Lower lobe of right lung (tissue), 2 donors: ENCODE data around the gene EML2. TPM values are rescaled to one million over a fixed set of nuclear protein-coding genes. Genes with fewer than 3 reads are reported as not detected.
A peak's percentile ranks its signal among the peaks of the same experiment; 100 is the strongest.

Source experiments
- ATAC-seq, 2 donors: fragments of 200-7000 bp; cut with Tn5 transposase; one replicate each; pipeline ENCODE4 v1.9.1; 2020 to 2022; ENCODE audit warnings: mild to moderate bottlenecking in 2 of 2, moderate library complexity in 2 of 2
- DNase-seq: peaks from one replicate; pipeline ENCODE4 v3.0.0-alpha.2; 2020
- H3K27ac ChIP-seq: fragments of 200-600 bp; one replicate; pipeline ENCODE4 v1.8.0; 2022
- H3K27me3 ChIP-seq: fragments of 200-600 bp; one replicate; pipeline ENCODE4 v1.8.0; 2022; ENCODE audit warnings: low read depth
- H3K36me3 ChIP-seq: fragments of 200-600 bp; one replicate; pipeline ENCODE4 v1.8.0; 2022; ENCODE audit warnings: mild to moderate bottlenecking
- H3K4me1 ChIP-seq: fragments of 200-600 bp; one replicate; pipeline ENCODE4 v1.8.0; 2022
- H3K4me3 ChIP-seq: fragments of 200-600 bp; one replicate; pipeline ENCODE4 v1.8.0; 2022; ENCODE audit warnings: mild to moderate bottlenecking
- H3K9me3 ChIP-seq: fragments of 200-600 bp; one replicate; pipeline ENCODE4 v1.8.0; 2022
- intact Hi-C: fragments of 100-400 bp; cut with DNase I; formaldehyde crosslinking; loops from one replicate; pipeline ENCODE4 v1.11.0; 2022
- total RNA-seq: library from RNA; stranded (reverse); fragmentation: NEBNext Ultra II Directional; extraction: Animal tissue kit (Norgen Biotek cat#: 25700); gene quantifications from one replicate; pipeline ENCODE4 v1.2.1, GENCODE V29; 2021
- TF ChIP-seq, protein P1 (sequence below): fragments of 200-600 bp; IDR thresholded peaks from one replicate; pipeline ENCODE4 v1.8.0; 2022; ENCODE audit warnings: antibody characterized with exemption, mild to moderate bottlenecking
- donor health status: DM: no; HTN: yes; CAD: no; lungs with severe emphysema.

Gene EML2
- total RNA-seq, 1 donor from 2014 or later, result 51.4 TPM

DNA sequence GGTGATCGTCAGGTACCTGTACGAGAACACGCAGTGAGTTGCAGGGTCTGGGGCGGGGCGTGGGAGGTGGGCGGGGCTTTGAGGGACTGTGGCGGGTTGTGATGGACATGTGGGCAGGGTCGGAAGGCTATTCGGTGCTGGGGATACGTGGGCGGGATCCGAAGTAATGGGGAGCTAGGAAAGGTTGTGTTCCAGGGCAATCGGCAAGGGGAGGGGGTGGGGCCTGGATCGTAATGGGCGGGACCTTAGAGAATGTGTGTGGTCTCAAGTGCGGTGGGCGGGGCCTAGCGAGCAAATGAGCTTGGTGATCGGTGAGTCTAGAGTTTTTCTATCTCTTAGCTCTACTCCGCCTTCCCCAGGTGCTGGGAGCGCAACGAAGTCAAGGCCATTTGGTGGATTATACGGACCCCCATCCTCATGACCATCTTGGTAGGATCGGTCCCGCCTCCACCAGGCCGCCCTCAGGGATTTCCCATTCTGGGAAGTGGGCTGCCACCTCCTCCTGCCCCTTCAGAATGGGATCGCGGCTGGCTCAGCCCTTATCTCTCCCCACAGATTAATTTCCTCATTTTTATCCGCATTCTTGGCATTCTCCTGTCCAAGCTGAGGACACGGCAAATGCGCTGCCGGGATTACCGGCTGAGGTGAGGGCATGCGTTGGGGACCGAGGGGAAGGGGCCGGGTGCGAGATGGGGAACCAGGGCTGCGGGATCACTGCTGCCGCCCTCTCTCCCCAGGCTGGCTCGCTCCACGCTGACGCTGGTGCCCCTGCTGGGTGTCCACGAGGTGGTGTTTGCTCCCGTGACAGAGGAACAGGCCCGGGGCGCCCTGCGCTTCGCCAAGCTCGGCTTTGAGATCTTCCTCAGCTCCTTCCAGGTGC lies 38.4 kb upstream of the EML2 start:
- DNase-seq, result peak; percentile 96
- H3K27ac ChIP-seq, result peak overlapping the region; percentile 56
- H3K4me3 ChIP-seq, result peak overlapping the region; percentile 48
- TF ChIP-seq, protein P1, sequence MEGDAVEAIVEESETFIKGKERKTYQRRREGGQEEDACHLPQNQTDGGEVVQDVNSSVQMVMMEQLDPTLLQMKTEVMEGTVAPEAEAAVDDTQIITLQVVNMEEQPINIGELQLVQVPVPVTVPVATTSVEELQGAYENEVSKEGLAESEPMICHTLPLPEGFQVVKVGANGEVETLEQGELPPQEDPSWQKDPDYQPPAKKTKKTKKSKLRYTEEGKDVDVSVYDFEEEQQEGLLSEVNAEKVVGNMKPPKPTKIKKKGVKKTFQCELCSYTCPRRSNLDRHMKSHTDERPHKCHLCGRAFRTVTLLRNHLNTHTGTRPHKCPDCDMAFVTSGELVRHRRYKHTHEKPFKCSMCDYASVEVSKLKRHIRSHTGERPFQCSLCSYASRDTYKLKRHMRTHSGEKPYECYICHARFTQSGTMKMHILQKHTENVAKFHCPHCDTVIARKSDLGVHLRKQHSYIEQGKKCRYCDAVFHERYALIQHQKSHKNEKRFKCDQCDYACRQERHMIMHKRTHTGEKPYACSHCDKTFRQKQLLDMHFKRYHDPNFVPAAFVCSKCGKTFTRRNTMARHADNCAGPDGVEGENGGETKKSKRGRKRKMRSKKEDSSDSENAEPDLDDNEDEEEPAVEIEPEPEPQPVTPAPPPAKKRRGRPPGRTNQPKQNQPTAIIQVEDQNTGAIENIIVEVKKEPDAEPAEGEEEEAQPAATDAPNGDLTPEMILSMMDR, result no peak
- peaks cover 33% of the 10 kb centered on the region for H3K4me1 ChIP-seq
- intact Hi-C loops, result no loop called here
- H3K27me3 ChIP-seq, result peaks cover 24% of the 10 kb centered on the region
- H3K36me3 ChIP-seq, result no peaks in the 10 kb centered on the region
- peak; percentile 91 to 93 for ATAC-seq
- no peaks in the 10 kb centered on the region for H3K9me3 ChIP-seq

DNA sequence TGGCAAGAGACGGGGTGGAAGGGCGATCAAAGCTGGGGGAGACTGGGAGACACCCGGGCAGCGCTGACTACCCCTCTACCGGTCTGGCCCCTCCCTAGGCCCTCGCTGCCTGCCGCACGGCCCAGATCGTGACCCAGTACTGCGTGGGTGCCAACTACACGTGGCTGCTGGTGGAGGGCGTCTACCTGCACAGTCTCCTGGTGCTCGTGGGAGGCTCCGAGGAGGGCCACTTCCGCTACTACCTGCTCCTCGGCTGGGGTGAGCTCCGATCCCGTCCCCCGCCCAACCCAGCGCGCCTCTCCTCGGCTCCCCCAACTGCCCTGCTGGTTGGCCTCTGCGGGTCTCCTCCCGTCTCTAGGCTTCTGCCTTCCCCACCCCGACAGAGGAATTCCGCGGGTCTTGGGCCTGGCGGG lies 37.7 kb upstream of the EML2 start:
- intact Hi-C loops, result no loop called here
- H3K9me3 ChIP-seq, result no peaks in the 10 kb centered on the region
- DNase-seq (peak; percentile 65), ATAC-seq (peak; percentile 43 to 49)
- peak overlapping the region; percentile 48 for H3K4me3 ChIP-seq
- H3K4me1 ChIP-seq, result peaks cover 30% of the 10 kb centered on the region
- TF ChIP-seq, protein P1, result no peak
- no peaks in the 10 kb centered on the region for H3K36me3 ChIP-seq
- peak overlapping the region; percentile 56 for H3K27ac ChIP-seq
- H3K27me3 ChIP-seq, result peaks cover 24% of the 10 kb centered on the region

DNA sequence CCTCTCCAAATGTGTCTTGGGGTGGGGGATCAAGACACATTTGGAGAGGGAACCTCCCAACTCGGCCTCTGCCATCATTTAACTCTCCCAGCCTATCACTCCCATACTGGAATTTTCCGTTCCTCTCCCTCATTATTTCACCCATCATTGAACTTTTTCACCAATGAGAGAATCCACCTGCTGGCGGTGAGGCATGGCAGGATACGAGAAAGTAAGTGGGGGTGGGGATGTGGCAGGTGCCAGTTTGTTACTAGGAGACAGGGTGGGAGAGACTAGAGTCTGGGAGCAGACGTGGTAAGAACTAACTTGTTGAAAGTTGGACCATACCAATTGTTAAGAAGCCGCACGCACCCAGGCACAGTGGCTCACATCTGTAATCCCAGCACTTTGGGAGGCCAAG lies 35.7 kb upstream of the EML2 start:
- DNase-seq, result no peak
- TF ChIP-seq, protein P1, result no peak
- intact Hi-C loops, result no loop called here

DNA sequence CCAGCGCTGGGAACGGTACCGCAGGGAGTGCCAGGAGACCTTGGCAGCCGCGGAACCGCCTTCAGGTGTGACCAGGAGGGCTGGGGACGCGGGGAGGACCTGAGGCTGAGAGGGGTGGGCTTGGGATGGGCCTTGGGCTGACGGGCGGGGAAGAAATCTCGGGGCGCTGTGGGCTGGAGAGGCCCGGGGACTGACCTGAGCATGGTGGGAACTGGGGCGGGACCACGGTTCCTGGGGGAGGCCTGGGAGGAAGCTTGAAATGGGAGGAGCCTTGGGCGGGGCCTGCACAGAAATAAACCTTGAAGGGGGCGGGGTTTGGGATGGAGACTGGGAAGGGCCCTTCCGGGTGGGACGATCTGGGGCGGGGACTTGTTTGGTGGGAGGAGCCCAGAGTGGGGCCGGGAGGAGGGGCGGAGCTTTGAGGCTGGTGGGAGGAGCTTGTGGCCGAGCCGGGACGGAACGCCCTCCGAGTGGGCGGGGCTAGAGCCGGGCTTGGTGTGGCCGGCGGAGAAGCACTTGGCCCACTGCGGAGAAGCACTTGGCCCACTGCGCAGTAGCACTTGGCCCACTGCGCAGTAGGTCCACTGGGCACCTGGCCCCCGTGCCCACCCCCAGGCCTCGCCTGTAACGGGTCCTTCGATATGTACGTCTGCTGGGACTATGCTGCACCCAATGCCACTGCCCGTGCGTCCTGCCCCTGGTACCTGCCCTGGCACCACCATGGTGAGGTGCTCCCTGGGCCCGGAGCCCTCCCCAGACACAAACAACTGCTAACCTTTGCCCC lies 31.7 kb upstream of the EML2 start:
- peaks cover 46% of the 10 kb centered on the region for H3K27me3 ChIP-seq

More for the DNA sequence above, 35.7 kb upstream of the EML2 start:
- Histone ChIP-seq H3K27ac (no peak overlapping the region), H3K4me1 (peaks cover 20% of the 10 kb centered on the region), H3K27me3 (peaks cover 38% of the 10 kb centered on the region), H3K36me3 (no peaks in the 10 kb centered on the region), H3K4me3 (no peak overlapping the region), H3K9me3 (no peaks in the 10 kb centered on the region)
- ATAC-seq, result no peak

DNA sequence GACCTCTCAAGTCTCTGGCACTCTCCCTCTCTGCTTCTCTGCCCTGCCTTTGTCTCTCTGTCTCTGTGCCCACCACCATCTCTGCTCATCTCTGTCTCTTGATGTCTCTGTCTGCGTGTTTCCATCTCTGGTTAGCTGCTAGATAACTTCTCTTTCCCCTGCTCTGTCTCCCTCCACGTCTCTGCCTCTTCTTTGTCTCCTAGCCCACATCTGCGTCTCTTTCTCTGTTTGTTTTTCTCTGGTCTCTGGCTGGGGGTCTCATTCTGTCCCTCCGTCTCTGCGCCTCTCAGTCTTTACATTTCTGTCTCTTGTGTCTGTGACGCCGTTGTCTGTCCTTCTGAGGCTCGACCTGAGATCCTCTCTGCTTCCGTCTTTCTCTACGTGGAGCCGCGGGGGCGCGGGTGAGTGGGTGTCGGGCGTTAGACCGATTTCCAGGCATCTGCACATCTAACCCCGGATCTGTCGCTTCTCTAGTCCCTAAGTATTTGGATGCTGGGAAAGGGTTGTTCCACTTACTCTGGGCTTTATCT lies 29.2 kb upstream of the EML2 start:
- TF ChIP-seq, protein P1, result no peak
- peak overlapping the region; percentile 1 for H3K27ac ChIP-seq
- DNase-seq (no peak), ATAC-seq (no peak)
- H3K9me3 ChIP-seq, result no peaks in the 10 kb centered on the region
- H3K4me1 ChIP-seq, result peaks cover 24% of the 10 kb centered on the region
- H3K4me3 ChIP-seq, result peak overlapping the region; percentile 49
- no peaks in the 10 kb centered on the region for H3K36me3 ChIP-seq
- intact Hi-C loops, result no loop called here
- peaks cover 54% of the 10 kb centered on the region for H3K27me3 ChIP-seq

More for the DNA sequence above, 31.7 kb upstream of the EML2 start:
- peaks cover 24% of the 10 kb centered on the region for H3K4me1 ChIP-seq
- DNase-seq (peak; percentile 90), ATAC-seq (peak; percentile 88 to 93)
- no peaks in the 10 kb centered on the region for H3K36me3 ChIP-seq
- no peak overlapping the region for H3K27ac ChIP-seq
- H3K9me3 ChIP-seq, result no peaks in the 10 kb centered on the region
- H3K4me3 ChIP-seq, result peak overlapping the region; percentile 37
- intact Hi-C loops, result no loop called here
- TF ChIP-seq, protein P1, result no peak
